Ovary (tissue), 9 donors: ENCODE measurements around the gene UBE2QL1. TPM values are rescaled to one million over a fixed set of nuclear protein-coding genes. Genes with fewer than 3 reads are reported as not detected.

Experiments used
- DNase-seq, 5 donors: peaks; one replicate each; pipeline ENCODE4 v3.0.0-alpha.2; 2019 to 2020
- H3K27ac ChIP-seq, 2 donors: fragments of 200-600 bp; one replicate each; pipeline versions ENCODE4 v1.5.1 to v1.8.0; 2019 to 2022
- H3K27me3 ChIP-seq: fragments of 200-600 bp; one replicate; pipeline ENCODE4 v1.8.0; 2022
- H3K36me3 ChIP-seq: fragments of 200-600 bp; sonication (generic); one replicate; pipeline ENCODE4 v1.5.1; 2019
- H3K4me1 ChIP-seq: one replicate; pipeline ENCODE4 v1.8.1; 2013; ENCODE audit warnings: mild to moderate bottlenecking, moderate library complexity; ENCODE audit not compliant: insufficient read depth
- H3K4me3 ChIP-seq: fragments of 200-600 bp; sonication (generic); one replicate; pipeline ENCODE4 v1.5.1; 2017
- H3K9me3 ChIP-seq, 2 donors: fragments of 200-600 bp in 1 of 2; sonication (generic) in 1 of 2; one replicate each; pipeline versions ENCODE4 v1.5.1 to v1.8.1; 2013 to 2019; ENCODE audit warnings: mild to moderate bottlenecking in 1 of 2, moderate library complexity in 1 of 2
- CTCF ChIP-seq, 3 donors: fragments of 450-650 bp in 2 of 3; fragments of 200-600 bp in 1 of 3; IDR thresholded peaks; one replicate each; pipeline versions ENCODE4 v1.5.1 to v1.8.0; 2016 to 2022; ENCODE audit warnings: antibody characterized with exemption in 3 of 3, mild to moderate bottlenecking in 1 of 3
- EP300 ChIP-seq: sonication (generic); formaldehyde crosslinking; IDR thresholded peaks from one replicate; pipeline ENCODE4 v1.6.1; 2017; ENCODE audit warnings: antibody characterized with exemption
- POLR2A ChIP-seq: fragments of 450-650 bp; IDR thresholded peaks from one replicate; pipeline ENCODE4 v1.6.1; 2017; ENCODE audit warnings: antibody characterized with exemption, mild to moderate bottlenecking, moderate library complexity
- WGBS, 3 donors: extraction: QIAGEN DNeasy Blood & Tissue Kit in 1 of 3; methylation state at CpG; one replicate each; pipeline versions ENCODE4 v1.1.5 to v1.1.7; 2013 to 2017; 5-methylcytosine and 5-hydroxymethylcytosine counted together
- intact Hi-C, 4 donors: fragments of 100-400 bp; cut with DNase I; formaldehyde crosslinking; loops; one replicate each; pipeline versions ENCODE4 v1.11.0 to v1.15.1; 2022 to 2023
- polyA plus RNA-seq, 2 donors: library from polyadenylated mRNA; stranded (reverse); fragments of 200-250 nt in 1 of 2; fragments of 350-450 nt in 1 of 2; fragmentation: Illumina TruSeq in 1 of 2; extraction: RNeasy Lipid Tissue Mini Kit (QIAGEN cat#74804) in 1 of 2; gene quantifications; one replicate each; pipeline ENCODE4 v1.2.3, GENCODE V29; 2013 to 2014
- total RNA-seq, 7 donors: library from RNA; depleted of rRNA in 2 of 7; stranded (reverse); fragments of >200 nt in 2 of 7; fragmentation: NEBNext Ultra II Directional in 3 of 7; extraction: Animal tissue kit (Norgen Biotek cat#: 25700) in 3 of 7; gene quantifications; one replicate each; pipeline versions ENCODE4 v1.1.0 to v1.2.4, GENCODE V29; 2016 to 2023
- donor health status: DM: no; HTN: no; CAD: no; lungs with moderate emphysema.
- donor health status: DM: no; HTN: no; CAD: no.
- donor health status: Bipolar disorder and iron deficiency.
- donor health status: DM: yes; HTN: yes; CAD: no.
- donor health status: DM: no; HTN: no; CAD: no.
- donor health status: DM: yes; HTN: yes; CAD: no.

The UBE2QL1 gene
- total and polyA plus RNA-seq, 9 donors = 0.30 to 6.4 (median 1.3) TPM

GRCh38 chr5:6473284-6473683 lies 24.6 kb downstream of the UBE2QL1 start:
- Histone ChIP-seq H3K36me3 (no peaks in the 10 kb centered on the region), H3K4me3 (no peak overlapping the region), H3K4me1 (no peaks in the 10 kb centered on the region), H3K27me3 (no peaks in the 10 kb centered on the region), H3K9me3 (no peaks in the 10 kb centered on the region), H3K27ac (no peak overlapping the region)
- WGBS, 3 donors = 91 to 94% (median 94%) methylated on average over 6 of the region's 6 CpGs
- no peak for TF ChIP-seq POLR2A
- no peak for TF ChIP-seq EP300
- no peak for TF ChIP-seq CTCF (IDR thresholded peaks at IDR 0.05)
- no peak for DNase-seq
- intact Hi-C loops = no loop called here

- TF ChIP-seq CTCF (IDR thresholded peaks at IDR 0.05) = no peak
- no peak for TF ChIP-seq POLR2A
- no peak for TF ChIP-seq EP300
- Histone ChIP-seq H3K36me3 (no peaks in the 10 kb centered on the region), H3K9me3 (no peaks in the 10 kb centered on the region), H3K4me1 (no peaks in the 10 kb centered on the region), H3K27me3 (no peaks in the 10 kb centered on the region), H3K4me3 (no peak overlapping the region), H3K27ac (no peak overlapping the region)
- intact Hi-C loops = no loop called here
- 54 to 65% (median 55%) methylated on average over 9 of the region's 9 CpGs for WGBS, 3 donors
- peak in 1 of 5 donors; percentile 44 for DNase-seq
Observed at GRCh38 chr5:6475626-6476312, 27.1 kb downstream of the UBE2QL1 start.

GRCh38 chr5:6476313-6476661 lies 27.6 kb downstream of the UBE2QL1 start:
- Histone ChIP-seq H3K36me3 (no peaks in the 10 kb centered on the region), H3K4me3 (no peak overlapping the region), H3K4me1 (no peaks in the 10 kb centered on the region), H3K27ac (no peak overlapping the region), H3K27me3 (no peaks in the 10 kb centered on the region), H3K9me3 (no peaks in the 10 kb centered on the region)
- intact Hi-C loops = no loop called here
- DNase-seq = no peak
- WGBS, 3 donors = 77 to 89% (median 80%) methylated on average over 6 of the region's 6 CpGs
- TF ChIP-seq CTCF (IDR thresholded peaks at IDR 0.05) (no peak), POLR2A (no peak), EP300 (no peak)

DNA sequence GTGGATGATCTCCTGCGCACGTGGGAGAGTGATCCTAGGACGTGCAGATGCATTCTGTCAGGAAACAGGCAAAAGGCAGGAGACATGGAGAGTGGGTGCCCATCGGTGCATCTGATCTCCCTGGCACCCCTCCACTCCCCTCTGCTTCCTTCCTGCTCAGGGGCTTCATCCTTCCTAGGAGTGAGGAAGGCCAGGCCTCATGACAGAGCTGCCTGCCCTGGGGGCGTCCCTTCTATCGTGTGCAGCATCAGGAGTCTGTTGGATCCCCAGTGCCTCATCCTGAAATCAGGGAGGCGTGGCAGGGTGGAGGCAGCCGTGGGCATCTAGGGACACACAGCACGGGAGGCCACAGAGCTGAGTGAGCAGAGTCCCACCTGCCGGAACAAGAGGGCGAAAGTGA lies 30.1 kb downstream of the UBE2QL1 start:
- H3K4me1 ChIP-seq = no peaks in the 10 kb centered on the region
- H3K4me3 ChIP-seq = no peak overlapping the region
- intact Hi-C loops = no loop called here
- H3K9me3 ChIP-seq = no peaks in the 10 kb centered on the region
- no peaks in the 10 kb centered on the region for H3K36me3 ChIP-seq
- no peak for DNase-seq
- H3K27ac ChIP-seq = no peak overlapping the region
- no peaks in the 10 kb centered on the region for H3K27me3 ChIP-seq
- TF ChIP-seq POLR2A = no peak
- no peak for TF ChIP-seq EP300
- no peak for TF ChIP-seq CTCF (IDR thresholded peaks at IDR 0.05)
- WGBS, 3 donors = 89 to 92% (median 91%) methylated on average over 11 of the region's 11 CpGs
